NK-92 (cell line): ENCODE measurements around the gene RNU2-63P.
"Not testable (repeated sequence)": the region's sequence is repeated elsewhere in the genome, so short reads cannot be mapped to it uniquely, and the experiment has no call there.

Source experiments
- DNase-seq: peaks from one replicate; lab custom pipeline; 2025; ENCODE audit not compliant: unreplicated experiment; lab: John Stamatoyannopoulos, UW

The RNU2-63P gene

DNA sequence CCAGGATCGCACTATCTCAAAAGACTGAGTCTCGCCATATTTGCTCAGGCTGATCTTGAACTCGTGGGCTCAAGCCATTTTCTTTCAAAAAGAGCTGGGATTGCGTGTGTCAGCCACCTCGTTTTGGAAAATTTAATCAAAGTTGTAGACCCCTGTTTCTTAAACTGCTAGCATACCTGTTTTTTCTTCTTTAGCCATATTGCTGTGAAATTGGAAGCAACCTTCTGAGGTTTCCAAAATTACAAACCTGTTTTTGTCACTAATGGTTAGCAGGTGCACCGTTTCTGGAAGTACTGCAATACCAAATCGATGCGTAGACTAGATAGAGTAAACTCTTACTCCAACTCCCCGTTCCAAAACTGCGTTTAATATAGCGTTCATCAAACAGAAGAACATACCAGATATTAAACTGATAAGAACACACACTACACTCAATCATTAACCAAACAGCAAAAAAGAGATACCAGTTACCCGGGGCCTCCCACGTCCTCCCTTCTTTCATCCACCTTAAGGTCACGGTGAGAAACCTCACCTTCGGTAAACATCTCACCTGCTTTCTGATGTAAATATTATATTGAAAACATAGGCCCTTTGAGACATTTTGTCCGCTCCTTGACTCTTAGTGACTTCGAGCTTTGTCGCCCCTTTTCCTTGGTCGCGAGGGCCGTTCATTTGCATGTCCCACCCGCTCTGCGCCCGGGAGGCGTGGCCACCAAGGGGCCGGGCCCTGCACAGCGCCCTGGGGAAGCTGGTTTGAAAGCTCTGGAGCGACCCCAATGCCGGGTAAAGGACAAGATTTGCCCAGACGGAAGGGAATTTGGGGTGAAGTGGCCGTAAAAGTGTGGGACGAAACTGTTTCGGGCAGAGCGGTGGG lies at the start of gene RNU2-63P:
TSS of gene RNU2-63P (minus strand) at position 462 of the 874 bp plus-strand sequence.
- DNase-seq = no peak

DNA sequence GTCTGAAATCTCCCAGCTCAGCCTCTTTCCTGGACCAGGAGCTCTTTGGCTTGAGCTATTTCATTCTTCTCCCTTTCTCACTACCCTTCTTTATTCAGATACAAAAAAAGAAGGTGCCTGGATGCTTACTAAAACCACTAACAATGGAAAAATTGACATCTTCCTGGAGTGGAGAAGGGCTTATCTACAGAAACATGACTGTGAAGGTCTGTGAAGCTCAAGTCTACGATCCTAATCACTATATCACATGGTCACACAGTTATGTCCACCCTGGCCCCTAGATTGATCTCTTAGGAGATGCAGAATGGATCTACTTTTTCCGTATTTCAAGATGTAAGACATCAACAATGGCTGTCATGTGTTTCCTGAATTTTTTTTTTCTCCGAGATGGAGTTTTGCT lies 44.9 kb upstream of the RNU2-63P start:
- no peak for DNase-seq

DNA sequence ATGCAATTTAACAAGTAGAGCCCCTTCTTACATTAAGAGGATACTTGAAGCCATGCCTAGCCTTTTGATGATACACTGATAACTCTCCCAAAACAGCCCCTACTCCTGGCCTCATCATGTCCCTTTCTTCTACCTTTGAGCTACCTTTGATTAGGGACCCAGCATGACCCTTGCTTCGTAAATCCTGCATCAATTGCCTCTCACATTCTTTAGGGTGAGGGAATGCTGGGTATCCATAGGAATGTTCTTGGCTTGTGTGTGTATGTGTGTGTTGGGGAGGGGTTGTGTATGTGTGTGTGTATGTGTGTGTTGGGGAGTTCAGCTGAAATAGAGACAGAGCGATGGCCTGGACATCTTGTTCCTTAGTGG lies 44.5 kb upstream of the RNU2-63P start:
- DNase-seq = no peak

DNA sequence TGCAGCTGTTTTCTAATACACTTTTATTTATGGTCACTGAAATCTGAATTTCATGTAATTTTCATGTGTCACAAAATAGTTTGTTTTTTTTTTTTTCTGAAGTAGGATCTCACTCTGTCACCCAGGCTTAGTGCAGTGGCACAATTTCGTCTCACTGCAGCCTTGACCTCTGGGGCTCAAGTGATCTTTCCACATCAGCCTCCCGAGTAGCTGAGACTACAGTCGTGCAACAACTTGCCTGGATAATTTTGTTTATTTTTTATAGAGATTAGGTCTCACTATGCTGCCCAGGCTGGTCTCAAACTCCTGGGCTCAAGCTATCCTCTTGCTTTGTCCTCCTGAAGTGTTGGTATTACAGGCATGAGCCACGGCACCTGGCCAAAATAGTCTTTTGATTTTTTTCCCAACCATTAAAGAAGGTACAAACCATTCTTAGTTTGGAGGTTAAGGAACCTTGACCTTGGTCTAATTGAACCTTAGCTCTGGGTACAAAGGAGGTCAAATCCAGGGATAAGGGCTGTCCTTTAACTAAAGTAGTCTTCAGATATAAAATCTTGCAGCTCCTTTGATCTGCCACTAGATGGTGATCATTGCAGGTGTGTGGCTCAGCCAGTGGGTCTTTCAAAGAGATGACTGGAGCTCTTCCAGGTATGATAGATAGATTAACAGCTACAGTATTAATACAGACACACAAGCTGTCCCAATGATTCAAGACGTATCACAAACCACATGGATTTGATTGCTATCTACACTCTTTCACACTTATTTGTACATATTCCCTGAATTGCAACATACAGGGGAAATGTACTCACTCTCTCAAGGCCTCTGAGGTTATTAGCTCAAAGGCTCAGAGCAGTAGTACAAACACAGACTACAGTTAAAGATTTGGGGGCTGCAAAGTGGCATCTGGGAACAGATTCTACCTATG lies 43.9 kb upstream of the RNU2-63P start:
- DNase-seq = no peak

DNA sequence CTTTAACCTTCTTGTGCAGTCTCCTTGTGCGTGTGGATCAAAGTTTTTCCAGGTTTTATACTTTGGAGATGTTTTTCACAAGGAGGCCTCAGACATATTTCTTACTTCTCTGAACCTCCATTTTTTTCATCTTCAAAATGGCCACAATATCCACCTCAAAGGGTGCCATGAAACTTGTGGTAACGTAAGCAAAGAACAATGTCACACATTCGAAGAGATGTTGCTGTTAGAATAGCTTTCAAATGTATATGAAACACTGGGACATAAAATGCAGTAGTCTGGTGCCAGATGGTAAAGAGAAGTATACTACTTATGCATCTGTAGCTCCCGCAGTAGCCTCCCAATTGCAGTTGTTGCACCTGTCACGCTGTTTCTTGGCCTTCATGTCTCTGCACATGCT lies 41.8 kb upstream of the RNU2-63P start:
- no peak for DNase-seq

DNA sequence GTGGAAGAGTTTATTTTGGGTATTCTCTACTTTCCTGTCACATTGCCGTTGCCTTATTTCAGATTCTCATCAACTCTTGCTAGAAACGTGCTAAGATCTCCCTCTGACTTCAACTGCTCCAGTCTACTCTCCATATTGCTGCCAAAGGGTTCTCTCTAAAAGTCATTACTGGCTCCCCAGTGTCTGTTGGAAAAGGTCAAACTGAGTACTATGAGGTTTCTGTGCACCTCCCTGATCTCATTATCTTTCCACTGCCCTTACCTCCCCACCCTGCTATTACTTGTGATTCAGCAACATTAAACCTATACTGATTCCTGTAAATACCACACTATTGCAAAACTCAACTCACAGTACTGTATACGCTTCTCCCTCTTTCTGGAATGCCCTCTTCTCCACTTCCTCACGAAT lies 41.1 kb upstream of the RNU2-63P start:
- no peak for DNase-seq

DNA sequence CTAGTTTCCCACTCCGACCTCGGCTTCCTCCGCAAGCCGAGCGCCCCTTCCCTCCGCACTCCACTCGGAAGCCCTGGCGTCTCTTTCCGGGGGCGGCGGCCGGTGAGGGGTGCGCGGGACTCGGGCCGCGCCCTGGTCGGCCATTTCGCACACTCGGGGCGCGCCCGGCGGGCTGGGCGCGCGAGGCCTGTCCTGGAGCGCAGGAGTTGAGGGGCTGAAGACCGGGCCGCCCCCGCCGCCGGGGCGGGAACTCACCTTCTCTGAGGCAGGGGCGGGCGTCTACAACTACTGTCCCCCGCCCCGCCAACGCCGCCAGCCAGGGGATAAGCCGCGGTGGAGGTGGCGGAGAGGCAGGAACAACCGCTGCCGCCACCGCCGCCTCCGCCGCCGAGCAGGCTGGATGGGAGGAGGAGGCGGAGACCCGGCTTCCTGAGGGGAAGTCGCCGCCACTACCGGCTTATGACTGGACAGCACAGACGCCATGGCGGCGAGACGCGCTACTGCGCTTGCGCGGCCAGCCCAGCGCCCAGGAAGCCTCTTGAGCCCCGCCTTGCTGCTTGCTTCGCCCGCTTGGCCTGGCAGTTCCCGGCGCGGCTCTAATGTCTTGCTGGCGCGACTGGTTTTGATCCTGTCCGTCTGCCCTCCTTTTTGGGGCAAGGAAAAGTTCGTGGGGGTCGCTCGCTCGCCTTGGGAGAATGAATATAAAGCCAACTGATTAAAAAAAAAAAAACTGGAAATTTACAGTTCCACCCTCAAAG lies 39.2 kb upstream of the RNU2-63P start, which contains the start of gene KRCC1:
TSS of gene KRCC1 (minus strand) at position 413 of the 758 bp plus-strand sequence. CDS start 27,220 bp downstream, outside the sequence.
- DNase-seq = peak; percentile 54

DNA sequence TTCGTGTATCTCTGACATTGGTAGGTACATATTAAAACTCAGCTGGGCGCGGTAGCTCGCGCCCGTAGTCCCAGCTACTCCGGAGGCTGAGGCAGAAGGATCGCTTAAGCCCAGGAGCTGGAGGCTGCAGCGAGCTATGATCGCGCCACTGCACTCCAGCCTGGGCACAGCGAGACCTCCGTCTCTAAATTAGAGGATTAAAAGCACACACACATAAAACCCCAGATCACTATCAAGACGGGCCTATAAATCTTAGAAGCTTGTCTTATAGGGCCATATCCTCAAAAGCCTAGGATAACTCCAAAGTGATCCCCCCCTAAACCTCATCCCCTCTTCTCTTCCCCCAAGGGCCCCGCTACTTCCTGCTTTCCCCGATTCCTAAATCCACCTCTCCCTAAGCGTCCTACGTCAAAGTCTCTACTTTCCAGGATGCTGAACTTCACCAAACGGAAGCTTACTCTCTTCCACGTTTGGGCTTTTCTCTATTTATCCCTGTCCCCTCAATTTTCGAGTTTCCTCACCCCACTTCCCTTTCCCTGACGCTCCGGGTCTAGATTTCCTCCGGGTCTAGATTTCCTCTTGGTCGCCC lies 38.5 kb upstream of the RNU2-63P start:
- no peak for DNase-seq

DNA sequence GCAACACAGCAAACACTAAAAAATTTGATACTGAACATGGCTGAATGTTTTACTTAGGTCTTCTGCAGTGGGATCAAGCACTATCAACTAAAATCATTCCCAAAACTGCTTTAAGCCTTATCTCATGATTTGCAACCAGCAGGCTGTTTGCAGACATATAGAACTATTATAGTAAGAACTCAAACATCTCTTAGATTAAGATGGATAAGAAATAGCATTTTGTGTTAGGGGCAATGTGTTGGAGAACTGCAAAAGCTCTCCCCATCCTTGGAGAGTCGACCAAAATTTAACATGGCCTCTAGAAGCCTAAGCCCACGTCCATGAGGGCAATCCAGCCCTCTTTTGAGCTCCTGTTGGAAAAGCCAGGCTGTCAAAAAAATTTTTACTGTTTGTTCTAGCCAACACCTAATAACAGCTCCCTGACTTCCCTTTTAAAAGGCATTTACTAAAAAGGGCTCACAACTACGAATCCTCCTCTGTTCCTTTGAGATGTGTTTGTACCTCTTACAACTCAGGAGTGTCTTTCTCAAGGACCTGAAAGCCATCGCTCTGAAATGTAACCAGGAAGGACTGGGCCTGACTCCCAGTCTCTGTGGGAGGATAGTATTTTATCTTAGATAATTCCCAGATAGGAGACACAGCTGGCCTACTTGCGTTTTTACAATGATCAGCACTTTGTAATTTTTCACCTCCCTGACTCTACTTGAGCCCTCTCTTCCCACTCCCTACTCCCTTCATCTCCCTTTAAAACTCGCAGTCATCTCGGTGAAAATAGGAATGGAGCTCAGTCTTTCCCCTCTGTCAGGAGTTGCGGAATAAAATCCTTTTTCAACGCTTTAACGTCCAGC lies 37.8 kb upstream of the RNU2-63P start:
- DNase-seq = no peak

DNA sequence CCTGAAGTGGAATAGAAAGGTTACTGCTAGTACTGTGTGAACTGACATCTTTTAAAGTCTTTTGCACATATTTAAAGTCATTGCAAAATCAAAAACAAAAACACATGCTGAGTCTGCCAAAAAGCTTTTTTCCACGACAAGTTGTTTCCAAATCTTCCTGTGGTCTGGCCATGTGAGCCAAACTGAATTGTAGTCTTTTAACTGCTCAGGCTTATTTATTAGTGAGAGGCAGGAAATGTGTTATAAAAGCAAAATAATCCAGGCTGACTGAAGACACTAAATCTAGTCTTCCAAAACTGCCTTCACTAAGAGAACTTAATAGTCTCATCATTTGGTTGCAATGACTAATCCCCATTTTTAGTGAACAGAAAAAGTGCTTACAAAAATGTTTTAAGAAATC lies 36.9 kb upstream of the RNU2-63P start:
- DNase-seq = no peak

DNA sequence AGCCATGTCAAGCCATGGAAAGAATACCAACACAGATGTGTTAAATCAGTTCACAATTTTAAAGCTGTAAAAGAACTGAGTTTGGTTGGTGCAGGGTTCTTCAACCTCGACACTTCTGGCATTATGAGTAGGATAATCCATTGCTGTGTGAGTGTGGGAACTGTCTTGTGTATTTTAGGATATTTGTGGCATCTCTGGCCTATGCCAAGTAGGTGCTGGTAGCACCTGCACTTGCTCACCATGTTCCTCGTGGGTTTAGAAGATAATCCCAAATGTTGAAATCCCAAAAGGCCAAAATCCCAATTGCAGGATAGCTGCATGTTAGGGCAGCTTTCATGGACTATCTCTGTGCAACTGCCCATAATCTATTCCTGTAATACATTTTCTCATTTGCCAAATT lies 35.4 kb upstream of the RNU2-63P start:
- DNase-seq = no peak

DNA sequence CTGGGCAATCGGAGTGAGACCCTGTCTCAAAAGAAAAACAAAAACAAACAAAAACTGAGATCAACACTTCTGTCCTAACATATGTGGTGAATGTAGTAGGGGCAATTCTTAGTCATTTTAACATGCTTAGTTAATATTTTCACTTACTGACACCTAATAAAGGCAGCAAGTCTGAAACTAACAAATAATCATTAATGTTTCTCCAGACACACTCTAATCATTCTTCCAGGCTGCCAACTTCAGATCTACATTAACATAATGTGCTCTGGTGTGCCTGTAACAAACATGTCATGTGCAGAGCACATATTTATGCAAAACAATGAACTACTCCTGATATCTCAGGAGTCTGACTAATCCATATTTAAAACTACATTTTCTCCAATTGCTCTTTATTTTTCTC lies 33.3 kb upstream of the RNU2-63P start:
- no peak for DNase-seq

DNA sequence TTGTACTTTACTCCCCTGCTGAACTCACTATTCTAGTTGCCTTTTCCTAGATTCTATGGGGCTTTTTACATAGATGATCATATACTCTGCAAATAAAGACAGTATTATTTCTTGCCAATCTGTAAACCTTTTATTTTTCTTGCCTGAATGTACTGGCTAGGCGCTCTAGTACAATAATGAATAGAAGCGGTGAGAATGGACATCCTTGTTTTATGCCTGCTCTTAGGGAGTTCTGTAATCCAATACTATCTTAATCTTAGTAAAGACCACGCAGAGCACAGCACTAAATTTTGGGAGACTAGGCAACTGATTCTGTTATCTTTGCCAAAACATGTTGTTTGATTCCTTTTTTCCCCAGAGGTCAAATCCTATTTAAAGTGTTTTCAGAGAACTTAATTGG lies 32.2 kb upstream of the RNU2-63P start:
- DNase-seq = no peak

DNA sequence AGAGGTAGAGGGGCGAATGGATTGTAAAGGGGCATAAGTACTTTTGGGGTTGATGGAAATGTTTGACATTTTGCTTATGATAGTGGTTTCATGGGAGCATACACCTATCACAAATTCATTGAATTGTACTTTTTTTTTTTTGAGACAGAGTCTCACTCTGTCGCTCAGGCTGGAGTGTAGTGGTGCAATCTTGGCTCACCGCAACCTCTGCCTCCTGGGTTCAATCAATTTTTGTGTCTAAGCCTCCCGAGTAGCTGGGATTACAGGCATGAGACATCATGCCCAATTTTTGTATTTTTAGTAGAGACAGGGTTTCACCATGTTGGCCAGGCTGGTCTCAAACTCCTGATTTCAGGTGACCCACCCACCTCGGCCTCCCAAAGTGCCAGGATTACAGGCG lies 29.2 kb upstream of the RNU2-63P start:
- not testable (repeated sequence) for DNase-seq

DNA sequence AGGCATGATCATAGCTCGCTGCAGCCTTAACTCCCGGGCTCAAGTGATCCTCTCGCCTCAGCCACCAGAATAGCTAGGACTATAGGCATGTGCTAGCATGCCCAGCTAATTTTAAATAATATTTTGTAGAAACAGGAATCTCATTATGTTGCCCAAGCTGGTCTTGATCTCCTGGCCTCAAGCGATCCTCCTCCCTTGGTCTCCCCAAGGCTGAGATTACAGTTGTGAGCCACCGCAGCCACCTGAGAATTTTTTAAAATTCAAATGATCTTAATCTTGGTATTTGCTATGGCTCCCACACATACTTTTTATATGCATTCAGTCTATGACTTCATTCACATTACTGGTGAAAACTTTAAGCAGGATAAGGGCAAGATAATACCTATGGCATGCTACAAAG lies 26.1 kb upstream of the RNU2-63P start:
- DNase-seq = no peak

DNA sequence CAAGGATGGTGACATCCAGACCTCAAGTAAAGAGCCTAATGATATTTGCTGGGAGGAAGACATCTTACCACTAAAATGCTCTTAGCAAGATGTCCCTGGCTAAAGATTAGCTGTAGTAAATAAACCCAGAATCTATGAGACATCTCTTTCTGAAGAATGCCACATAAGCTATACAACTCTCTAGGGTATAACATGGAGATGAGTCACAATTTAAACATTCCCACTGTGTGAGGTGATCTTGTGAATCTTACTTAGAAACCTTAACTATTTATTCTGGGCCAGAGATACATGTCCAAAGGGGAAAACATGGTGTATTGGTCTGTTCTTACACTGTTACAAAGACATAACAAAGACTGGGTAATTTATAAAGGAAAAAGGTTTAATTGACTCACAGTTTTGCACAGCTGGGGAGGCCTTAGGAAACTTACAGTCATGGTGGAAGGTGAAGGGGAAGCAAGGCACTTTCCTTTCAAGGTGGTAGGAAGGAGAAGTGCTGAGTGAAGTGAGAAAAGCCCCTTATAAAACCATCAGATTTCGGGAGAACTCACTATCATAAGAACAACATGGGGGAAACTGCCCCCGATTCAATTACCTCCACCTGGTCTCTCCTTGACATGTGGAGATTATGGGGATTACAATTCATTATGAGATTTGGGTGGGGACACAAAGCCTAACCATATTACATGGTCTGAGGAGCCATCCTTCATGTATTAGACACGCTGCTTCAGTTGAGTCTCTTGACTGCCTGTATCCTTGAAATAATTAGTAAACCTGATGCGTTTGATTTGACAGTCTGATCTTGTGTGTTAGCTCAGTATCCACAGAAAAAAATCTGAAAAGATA lies 22.1 kb upstream of the RNU2-63P start:
- no peak for DNase-seq

DNA sequence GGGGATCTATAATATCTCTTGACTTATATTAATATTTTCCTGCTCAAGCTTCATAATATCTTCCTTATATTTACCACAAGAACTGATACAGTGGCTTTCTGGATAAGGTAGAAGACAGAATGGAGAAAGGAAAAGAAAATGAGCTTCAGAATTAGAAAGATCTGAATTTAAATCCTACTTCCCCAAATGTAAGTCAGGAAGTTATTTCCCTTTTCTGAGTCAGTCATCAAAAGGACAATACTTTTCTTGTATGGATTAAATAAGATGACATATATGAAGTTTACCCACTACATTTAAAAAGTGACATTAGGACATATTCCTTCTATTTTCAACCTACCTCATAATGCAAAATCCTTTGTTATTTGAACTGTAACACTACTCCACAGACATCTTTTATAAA lies 20.3 kb upstream of the RNU2-63P start:
- no peak for DNase-seq

DNA sequence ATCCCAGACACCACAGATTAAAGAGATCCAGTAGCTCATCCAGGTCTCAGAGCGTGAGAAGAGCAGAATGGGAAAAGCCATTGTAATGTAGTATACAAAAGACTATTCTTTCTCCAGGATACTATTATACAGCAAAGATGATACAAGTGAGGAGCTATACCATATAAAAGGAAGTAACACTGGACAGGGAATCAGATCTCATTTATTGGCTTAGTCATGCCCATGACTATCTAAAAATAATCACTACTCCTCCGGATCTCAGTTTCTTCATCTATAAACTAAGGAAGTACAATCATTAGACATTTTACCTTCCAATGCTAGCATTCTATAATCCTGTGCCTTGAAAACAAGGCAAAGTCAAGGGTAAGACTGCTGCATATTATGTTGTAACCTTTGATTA lies 19.8 kb upstream of the RNU2-63P start:
- DNase-seq = no peak
